BLaER1 treated with 17β-estradiol and CSF1 and Interleukin-3, amounts not matched to agents 10 nM and 100 nM (cell line): ENCODE measurements around the gene ENAH.

ENCODE experiments used
- H3K27ac ChIP-seq, 11 experiments: shearing (Covaris generic); formaldehyde crosslinking; 2 replicates each; pipeline ENCODE4 v1.8.1; 2022
- H3K27me3 ChIP-seq, 11 experiments: shearing (Covaris generic); formaldehyde crosslinking; 2 replicates each; pipeline ENCODE4 v1.8.1; 2022
- H3K36me3 ChIP-seq, 11 experiments: shearing (Covaris generic); formaldehyde crosslinking; 2 replicates each; pipeline ENCODE4 v1.8.1; 2022
- H3K4me1 ChIP-seq, 10 experiments: shearing (Covaris generic); formaldehyde crosslinking; 2 replicates each; pipeline ENCODE4 v1.8.1; 2022
- H3K4me2 ChIP-seq, 11 experiments: shearing (Covaris generic); formaldehyde crosslinking; 2 replicates each; pipeline ENCODE4 v1.8.1; 2022
- H3K4me3 ChIP-seq, 10 experiments: shearing (Covaris generic); formaldehyde crosslinking; 2 replicates each; pipeline ENCODE4 v1.8.1; 2022
- H3K9ac ChIP-seq, 11 experiments: shearing (Covaris generic); formaldehyde crosslinking; 2 replicates each; pipeline ENCODE4 v1.8.1; 2022
- H3K9me3 ChIP-seq, 11 experiments: shearing (Covaris generic); formaldehyde crosslinking; replicated peaks in 1 of 11; 2 replicates each; pipeline ENCODE4 v1.8.1; 2022
- H4K20me1 ChIP-seq, 11 experiments: shearing (Covaris generic); formaldehyde crosslinking; 2 replicates each; pipeline ENCODE4 v1.8.1; 2022
- Cebpa-rat ChIP-seq, 11 experiments: shearing (Covaris generic); IDR thresholded peaks; 2 replicates each; pipeline ENCODE4 v1.8.1; 2022

ENAH gene

GRCh38 chr1:225504776-225505175, 148.1 kb downstream of the ENAH start:
- Histone ChIP-seq H3K4me3 (no peak overlapping the region), H3K9me3 (no peaks in the 10 kb centered on the region), H3K27ac (no peak overlapping the region), H3K4me2 (no peak overlapping the region), H3K4me1 (0 out of 20 replicates have a peak, but pooled peaks cover 0 to under 1% (median 0%) of the 10 kb centered on the region in 10 experiments), H4K20me1 (no peaks in the 10 kb centered on the region), H3K36me3 (peaks cover 3 to 42% (median 24%) of the 10 kb centered on the region in 11 experiments; a peak in 18 of 22 replicates), H3K27me3 (no peaks in the 10 kb centered on the region), H3K9ac (no peak overlapping the region)
- TF ChIP-seq Cebpa-rat (IDR thresholded peaks at IDR 0.05), result no peak

GRCh38 chr1:225500624-225501192, 152.2 kb downstream of the ENAH start:
- H3K27ac ChIP-seq, result no peak overlapping the region
- no peaks in the 10 kb centered on the region for H4K20me1 ChIP-seq
- peaks cover 0 to 43% (median 12%) of the 10 kb centered on the region in 11 experiments; a peak in 15 of 22 replicates for H3K36me3 ChIP-seq
- no peaks in the 10 kb centered on the region for H3K27me3 ChIP-seq
- H3K4me1 ChIP-seq, result peaks cover 8 to 27% (median 19%) of the 10 kb centered on the region in 10 experiments
- no peak for TF ChIP-seq Cebpa-rat (IDR thresholded peaks at IDR 0.05)
- H3K9me3 ChIP-seq, result no peaks in the 10 kb centered on the region
- no peak overlapping the region for H3K9ac ChIP-seq
- H3K4me2 ChIP-seq, result no peak overlapping the region
- H3K4me3 ChIP-seq, result no peak overlapping the region

GRCh38 chr1:225498549-225499136, 154.3 kb downstream of the ENAH start:
- Histone ChIP-seq H3K36me3 (peaks cover 0 to 36% (median 12%) of the 10 kb centered on the region in 11 experiments; a peak in 13 of 22 replicates), H3K4me1 (peaks cover 8 to 28% (median 19%) of the 10 kb centered on the region in 10 experiments), H3K9ac (peak overlapping the region in 9 of 11 experiments; percentile 5 to 67 (median 51); a peak in 11 of 22 replicates), H3K27me3 (no peaks in the 10 kb centered on the region), H3K27ac (peak overlapping the region in 8 of 11 experiments; percentile 24 to 79 (median 58); a peak in 14 of 22 replicates), H3K4me2 (peak overlapping the region; percentile 37 to 78 (median 63); a peak in 20 of 22 replicates), H3K9me3 (no peaks in the 10 kb centered on the region), H4K20me1 (no peaks in the 10 kb centered on the region), H3K4me3 (no peak overlapping the region)
- no peak for TF ChIP-seq Cebpa-rat (IDR thresholded peaks at IDR 0.05)

GRCh38 chr1:225494789-225495359, 158.0 kb downstream of the ENAH start:
- peaks cover 0 to 25% (median 10%) of the 10 kb centered on the region in 11 experiments; a peak in 11 of 22 replicates for H3K36me3 ChIP-seq
- no peaks in the 10 kb centered on the region for H3K9me3 ChIP-seq
- H3K9ac ChIP-seq, result no peak overlapping the region
- no peak for TF ChIP-seq Cebpa-rat (IDR thresholded peaks at IDR 0.05)
- no peaks in the 10 kb centered on the region for H3K27me3 ChIP-seq
- no peak overlapping the region for H3K4me2 ChIP-seq
- peaks cover 8 to 28% (median 19%) of the 10 kb centered on the region in 10 experiments for H3K4me1 ChIP-seq
- H4K20me1 ChIP-seq, result no peaks in the 10 kb centered on the region
- H3K27ac ChIP-seq, result no peak overlapping the region
- H3K4me3 ChIP-seq, result no peak overlapping the region

- H3K4me3 ChIP-seq, result no peak overlapping the region
- no peaks in the 10 kb centered on the region for H3K9me3 ChIP-seq
- H4K20me1 ChIP-seq, result no peaks in the 10 kb centered on the region
- H3K9ac ChIP-seq, result no peak overlapping the region
- no peaks in the 10 kb centered on the region for H3K27me3 ChIP-seq
- peaks cover 6 to 17% (median 11%) of the 10 kb centered on the region in 10 experiments for H3K4me1 ChIP-seq
- H3K4me2 ChIP-seq, result no peak overlapping the region
- H3K36me3 ChIP-seq, result peaks cover 0 to 25% (median 10%) of the 10 kb centered on the region in 11 experiments; a peak in 11 of 22 replicates
- TF ChIP-seq Cebpa-rat (IDR thresholded peaks at IDR 0.05), result no peak
- no peak overlapping the region for H3K27ac ChIP-seq
Measured at GRCh38 chr1:225493591-225494246, 159.2 kb downstream of the ENAH start.

GRCh38 chr1:225488676-225489075, 164.2 kb downstream of the ENAH start:
- no peaks in the 10 kb centered on the region for H3K27me3 ChIP-seq
- H3K36me3 ChIP-seq, result no peaks in the 10 kb centered on the region; a peak in 1 of 22 replicates
- H3K4me1 ChIP-seq, result peaks cover 0 to 29% (median 27%) of the 10 kb centered on the region in 10 experiments; a peak in 16 of 20 replicates
- H3K9ac ChIP-seq, result no peak overlapping the region
- no peak overlapping the region for H3K27ac ChIP-seq
- no peaks in the 10 kb centered on the region for H4K20me1 ChIP-seq
- no peaks in the 10 kb centered on the region for H3K9me3 ChIP-seq
- H3K4me2 ChIP-seq, result no peak overlapping the region
- no peak overlapping the region for H3K4me3 ChIP-seq
- TF ChIP-seq Cebpa-rat (IDR thresholded peaks at IDR 0.05), result no peak

GRCh38 chr1:225486856-225487255, 166.1 kb downstream of the ENAH start:
- no peak overlapping the region for H3K27ac ChIP-seq
- no peaks in the 10 kb centered on the region for H3K36me3 ChIP-seq
- TF ChIP-seq Cebpa-rat (IDR thresholded peaks at IDR 0.05), result no peak
- no peaks in the 10 kb centered on the region for H3K9me3 ChIP-seq
- no peak overlapping the region for H3K4me2 ChIP-seq
- H3K9ac ChIP-seq, result no peak overlapping the region
- H3K27me3 ChIP-seq, result no peaks in the 10 kb centered on the region
- no peaks in the 10 kb centered on the region for H4K20me1 ChIP-seq
- no peak overlapping the region for H3K4me3 ChIP-seq
- H3K4me1 ChIP-seq, result peaks cover 0 to 40% (median 33%) of the 10 kb centered on the region in 10 experiments; a peak in 16 of 20 replicates

GRCh38 chr1:225485991-225486530, 166.9 kb downstream of the ENAH start:
- Histone ChIP-seq H3K4me2 (peak overlapping the region in 8 of 11 experiments; percentile 20 to 85 (median 62); a peak in 15 of 22 replicates), H3K4me3 (no peak overlapping the region), H4K20me1 (no peaks in the 10 kb centered on the region; a peak in 1 of 22 replicates), H3K9me3 (no peaks in the 10 kb centered on the region), H3K9ac (no peak overlapping the region), H3K36me3 (no peaks in the 10 kb centered on the region), H3K27ac (no peak overlapping the region), H3K4me1 (peaks cover 3 to 48% (median 41%) of the 10 kb centered on the region in 10 experiments), H3K27me3 (no peaks in the 10 kb centered on the region)
- TF ChIP-seq Cebpa-rat (IDR thresholded peaks at IDR 0.05), result no peak; a peak in 1 of 22 replicates
